Common myeloid progenitor, CD34-positive (primary cell): ENCODE measurements around the gene DUX4. TPM values are rescaled to one million over a fixed set of nuclear protein-coding genes. Genes with fewer than 3 reads are reported as not detected.
"Not testable (repeated sequence)": the region's sequence is repeated elsewhere in the genome, so short reads cannot be mapped to it uniquely, and the experiment has no call there.

Experiments
- CTCF ChIA-PET: fragments of 350-600 bp; sonication (Branson Sonifier 250); formaldehyde crosslinking; loops from one replicate; lab custom pipeline; 2021; ENCODE audit warnings: antibody characterized with exemption; lab: Charles Lee
- POLR2A ChIA-PET: fragments of 350-600 bp; sonication (Branson Sonifier 250); formaldehyde crosslinking; loops from one replicate; lab custom pipeline; 2021; ENCODE audit warnings: antibody characterized with exemption; lab: Charles Lee
- DNase-seq, 3 donors: peaks; one replicate each; pipeline versions ENCODE4 v3.0.0 to v3.0.0-alpha.2; 2013
- H3K27ac ChIP-seq, 2 experiments: 1 replicate in 1 of 2; 2 replicates in 1 of 2; pipeline ENCODE4 v1.7.0; 2013; ENCODE audit warnings: inconsistent platforms in 2 of 2, low read length in 2 of 2, mild to moderate bottlenecking in 2 of 2, low read depth in 1 of 2, moderate library complexity in 1 of 2; ENCODE audit not compliant: severe bottlenecking in 2 of 2, insufficient read depth in 1 of 2, poor library complexity in 1 of 2
- H3K27me3 ChIP-seq, 5 experiments: replicated peaks in 2 of 5; 1 replicate in 3 of 5; 2 replicates in 2 of 5; pipeline versions ENCODE4 v1.6.1 to v1.7.0; 2013; ENCODE audit warnings: low read length in 4 of 5, mild to moderate bottlenecking in 2 of 5, moderate library complexity in 2 of 5, inconsistent platforms in 1 of 5; ENCODE audit not compliant: insufficient read depth in 5 of 5, control insufficient read depth in 4 of 5
- H3K36me3 ChIP-seq, 4 experiments: 1 replicate in 2 of 4; 2 replicates in 2 of 4; pipeline versions ENCODE4 v1.6.1 to v1.7.0; 2013; ENCODE audit warnings: low read length in 3 of 4, control low read depth in 1 of 4, mild to moderate bottlenecking in 1 of 4; ENCODE audit not compliant: control insufficient read depth in 4 of 4, insufficient read depth in 4 of 4
- H3K4me1 ChIP-seq, 4 experiments: 1 replicate in 3 of 4; 2 replicates in 1 of 4; pipeline versions ENCODE4 v1.6.1 to v1.7.1; 2013; ENCODE audit warnings: low read length in 3 of 4, mild to moderate bottlenecking in 3 of 4, control low read depth in 1 of 4, inconsistent platforms in 1 of 4, moderate library complexity in 1 of 4; ENCODE audit not compliant: control insufficient read depth in 4 of 4, insufficient read depth in 4 of 4; ENCODE audit errors: control extremely low read depth in 1 of 4
- H3K4me3 ChIP-seq, 7 experiments: 1 replicate in 4 of 7; 2 replicates in 3 of 7; pipeline versions ENCODE4 v1.5.1 to v1.7.0; 2013; ENCODE audit warnings: mild to moderate bottlenecking in 7 of 7, low read length in 6 of 7, moderate library complexity in 6 of 7, inconsistent platforms in 2 of 7, low read depth in 2 of 7, control low read depth in 1 of 7; ENCODE audit not compliant: insufficient read depth in 4 of 7, control insufficient read depth in 1 of 7; ENCODE audit errors: extremely low read depth in 1 of 7
- H3K9me3 ChIP-seq, 5 experiments: 1 replicate in 4 of 5; 2 replicates in 1 of 5; pipeline versions ENCODE4 v1.6.1 to v1.7.1; 2013; ENCODE audit warnings: low read length in 4 of 5, mild to moderate bottlenecking in 2 of 5, inconsistent platforms in 1 of 5, low read depth in 1 of 5, moderate library complexity in 1 of 5; ENCODE audit not compliant: control insufficient read depth in 4 of 5, insufficient read depth in 2 of 5; ENCODE audit errors: control extremely low read depth in 1 of 5
- WGBS: methylation state at CpG from one replicate; pipeline ENCODE4 v1.1.5; 2013; ENCODE audit not compliant: insufficient coverage; 5-methylcytosine and 5-hydroxymethylcytosine counted together
- polyA plus RNA-seq: library from polyadenylated mRNA; unstranded; fragments of 120-200 nt; gene quantifications from one replicate; pipeline ENCODE4 v1.2.1, GENCODE V29; 2013

The DUX4 gene
- not detected for polyA plus RNA-seq

GRCh38 chr4:190173428-190173827 is at the start of gene DUX4:
TSS of gene DUX4 (plus strand) at chr4:190173774. CDS start at chr4:190173774, 0 bp downstream.
- H3K36me3 ChIP-seq, H3K27ac ChIP-seq, H3K4me3 ChIP-seq, H3K4me1 ChIP-seq, CTCF ChIA-PET, POLR2A ChIA-PET, DNase-seq, H3K27me3 ChIP-seq, H3K9me3 ChIP-seq: not testable (repeated sequence)
- no CpG with 5 or more reads among the region's 32 CpGs for WGBS

- H3K4me1 ChIP-seq, CTCF ChIA-PET, H3K27ac ChIP-seq, DNase-seq, H3K4me3 ChIP-seq, H3K9me3 ChIP-seq, H3K27me3 ChIP-seq, POLR2A ChIA-PET, H3K36me3 ChIP-seq: not testable (repeated sequence)
- no CpG with 5 or more reads among the region's 33 CpGs for WGBS
Measured at GRCh38 chr4:190175436-190175835, 1.9 kb downstream of the DUX4 start.

GRCh38 chr4:190177727-190178605 is 4.4 kb downstream of the DUX4 start:
- H3K27ac ChIP-seq, H3K4me1 ChIP-seq, H3K36me3 ChIP-seq, H3K27me3 ChIP-seq, CTCF ChIA-PET, DNase-seq, H3K9me3 ChIP-seq, H3K4me3 ChIP-seq, POLR2A ChIA-PET: not testable (repeated sequence)
- 44% methylated on average over 3 of the region's 6 CpGs for WGBS

- H3K4me3 ChIP-seq, H3K9me3 ChIP-seq, H3K27ac ChIP-seq, H3K4me1 ChIP-seq, DNase-seq, H3K27me3 ChIP-seq, POLR2A ChIA-PET, CTCF ChIA-PET, H3K36me3 ChIP-seq: not testable (repeated sequence)
- 0% methylated on average over 1 of the region's 4 CpGs for WGBS
Measured at GRCh38 chr4:190178606-190178990, 5.0 kb downstream of the DUX4 start.

- DNase-seq, H3K27ac ChIP-seq, H3K4me3 ChIP-seq, CTCF ChIA-PET, H3K27me3 ChIP-seq, POLR2A ChIA-PET, H3K4me1 ChIP-seq, H3K9me3 ChIP-seq, H3K36me3 ChIP-seq: not testable (repeated sequence)
- no CpG with 5 or more reads among the region's 2 CpGs for WGBS
Measured at GRCh38 chr4:190179030-190179739, 5.6 kb downstream of the DUX4 start.

GRCh38 chr4:190179740-190180094 is 6.1 kb downstream of the DUX4 start:
- no CpG with 5 or more reads among the region's 2 CpGs for WGBS
- DNase-seq, H3K27ac ChIP-seq, CTCF ChIA-PET, H3K4me3 ChIP-seq, H3K36me3 ChIP-seq, H3K9me3 ChIP-seq, H3K27me3 ChIP-seq, H3K4me1 ChIP-seq, POLR2A ChIA-PET: not testable (repeated sequence)

GRCh38 chr4:190180947-190181346 is 7.4 kb downstream of the DUX4 start:
- H3K9me3 ChIP-seq, DNase-seq, POLR2A ChIA-PET, H3K36me3 ChIP-seq, H3K27me3 ChIP-seq, CTCF ChIA-PET, H3K27ac ChIP-seq, H3K4me1 ChIP-seq, H3K4me3 ChIP-seq: not testable (repeated sequence)
- no CpG with 5 or more reads among the region's 1 CpG for WGBS
